ENCODE measurements around the gene MYL3.

Gene MYL3

DNA sequence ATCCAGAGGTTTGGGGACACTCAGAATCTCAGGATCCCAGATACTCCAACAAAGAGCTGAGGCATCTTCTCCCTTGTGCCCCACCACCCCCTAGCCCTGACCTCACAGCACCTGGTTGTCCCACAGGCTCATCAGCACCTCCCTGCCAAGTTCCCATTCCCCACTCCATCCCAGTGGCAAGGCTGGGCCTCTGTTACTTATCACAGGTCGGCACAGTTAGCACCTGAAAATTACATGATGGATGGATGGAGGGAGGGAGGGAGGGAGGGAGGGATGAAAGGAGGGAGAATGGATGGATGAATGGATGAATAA is 12.8 kb downstream of the MYL3 start:
- DNase-seq (ENCODE audit: low read depth in 2 of 2) = no peak

DNA sequence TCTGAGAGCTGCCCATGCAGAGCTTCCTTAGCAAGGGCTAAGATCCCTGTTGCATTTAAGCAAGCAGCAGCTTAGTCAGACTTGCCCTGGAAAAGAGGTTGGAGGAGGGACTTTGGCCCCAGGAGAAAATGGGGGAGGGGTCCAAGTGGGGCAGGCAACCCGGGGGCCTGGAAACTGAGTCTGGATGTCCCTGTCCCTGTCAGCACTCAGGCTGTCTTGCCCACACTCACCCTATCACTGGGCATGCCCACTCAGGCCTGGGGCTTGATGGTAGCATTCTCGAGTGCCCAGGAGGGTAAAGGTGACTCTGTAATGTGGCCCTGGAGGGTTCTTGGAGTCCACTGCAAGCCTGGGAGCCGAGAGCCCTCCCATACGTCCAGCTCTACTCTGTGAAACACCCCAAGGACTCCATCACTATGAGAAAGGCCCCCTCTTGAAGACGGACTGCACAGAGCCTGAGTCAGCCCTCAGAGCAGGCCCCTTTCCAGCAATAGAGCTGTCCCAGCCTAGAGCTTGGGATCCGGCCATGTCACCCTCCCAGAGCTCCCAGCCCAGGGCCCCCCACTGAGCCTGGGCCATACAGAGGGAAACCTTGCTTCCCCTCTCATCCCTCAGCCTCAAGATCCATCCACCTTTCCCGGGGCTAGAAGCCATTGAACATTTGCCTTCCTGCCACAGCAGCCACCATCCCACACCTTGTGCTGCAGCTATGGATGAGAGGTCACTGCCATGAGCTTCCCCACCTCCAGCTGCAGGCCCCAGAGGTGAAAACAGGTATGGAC is 13.4 kb downstream of the MYL3 start:
- DNase-seq (ENCODE audit: low read depth in 2 of 2) = no peak

DNA sequence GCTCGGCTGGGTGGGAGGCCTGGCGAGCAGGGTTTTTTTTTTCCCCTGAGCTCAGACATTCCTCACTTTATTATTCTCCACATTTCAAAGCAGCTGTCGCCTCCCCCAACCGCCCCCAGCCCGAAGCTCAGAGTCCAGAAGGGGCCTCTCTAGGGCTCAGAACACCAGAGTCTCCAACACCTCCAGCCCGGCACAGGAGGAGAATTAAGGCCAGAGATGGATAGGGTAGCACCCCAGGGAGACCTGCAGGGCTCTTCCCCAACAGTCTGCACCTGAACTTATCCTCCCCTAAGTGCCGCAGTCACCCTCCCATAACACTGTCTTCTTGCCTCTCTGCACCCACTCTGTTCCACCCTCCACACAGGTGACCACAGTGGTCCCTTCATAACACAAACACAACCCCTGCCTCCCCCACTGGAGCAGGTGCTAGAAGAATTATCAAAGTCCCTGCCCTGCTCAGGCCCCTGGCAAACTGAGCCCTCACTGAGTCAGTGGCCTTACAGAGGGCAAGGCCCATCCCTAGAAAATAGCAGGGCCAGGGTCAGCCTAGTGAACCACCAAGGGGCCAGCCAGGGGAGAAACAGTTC is 14.1 kb downstream of the MYL3 start:
- DNase-seq (ENCODE audit: low read depth in 2 of 2) = no peak

DNA sequence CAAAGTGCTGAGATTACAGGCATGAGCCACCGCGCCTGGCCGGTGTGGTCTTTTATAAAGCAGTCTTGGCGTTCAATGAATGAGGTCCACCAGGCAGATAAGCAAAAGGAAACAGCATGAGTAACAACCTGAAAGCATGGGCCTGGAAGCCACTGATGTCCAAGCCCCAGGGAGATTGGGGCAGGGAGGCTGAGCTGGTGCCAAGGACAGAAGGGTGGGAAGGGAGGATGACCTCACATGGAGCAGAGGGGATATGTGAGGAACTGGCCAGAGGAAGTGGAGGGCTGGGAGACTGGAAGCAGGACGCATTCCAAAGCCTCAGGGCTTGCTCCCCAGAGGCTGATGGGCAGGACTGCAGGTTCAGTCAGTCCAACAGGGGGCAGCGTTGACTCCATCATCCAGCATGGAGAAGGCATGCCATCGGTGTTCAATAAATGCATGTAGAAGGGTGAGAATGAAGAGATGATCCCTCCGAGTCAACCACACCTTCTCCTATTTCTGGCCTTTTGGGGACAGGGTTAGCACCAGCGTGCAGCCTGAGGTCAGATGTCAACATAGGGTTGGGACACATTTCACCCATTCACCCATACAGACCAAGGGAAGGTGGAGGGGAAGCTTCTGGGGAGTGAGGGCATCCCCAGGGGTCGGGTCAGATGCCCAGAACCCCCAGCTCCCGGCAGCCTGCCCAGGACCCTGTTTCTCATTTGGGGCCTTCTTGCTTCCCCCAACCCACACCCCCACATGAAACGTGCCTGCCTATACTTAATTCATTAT is 14.8 kb downstream of the MYL3 start:
- DNase-seq (ENCODE audit: low read depth in 2 of 2) = no peak

DNA sequence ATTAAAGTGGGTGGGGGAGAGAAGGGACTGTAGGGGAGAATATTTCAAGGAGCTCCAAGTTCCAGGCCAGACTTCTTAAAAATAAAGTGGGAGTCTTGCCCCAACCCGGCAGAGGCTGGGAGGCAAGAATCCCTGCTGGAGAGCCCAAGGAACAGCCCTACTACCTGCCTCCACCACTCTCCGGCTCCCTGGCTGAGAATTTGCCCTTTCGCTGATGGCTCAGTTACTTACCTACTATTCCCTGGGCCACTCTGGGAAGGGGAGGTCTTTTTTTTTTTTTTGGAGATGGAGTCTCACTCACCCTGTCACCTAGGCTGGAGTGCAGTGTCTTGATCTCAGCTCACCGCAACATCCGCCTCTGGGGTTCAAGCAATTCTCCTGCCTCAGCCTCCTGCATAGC is 15.5 kb downstream of the MYL3 start:
- no peak for DNase-seq (ENCODE audit: low read depth in 2 of 2)

DNA sequence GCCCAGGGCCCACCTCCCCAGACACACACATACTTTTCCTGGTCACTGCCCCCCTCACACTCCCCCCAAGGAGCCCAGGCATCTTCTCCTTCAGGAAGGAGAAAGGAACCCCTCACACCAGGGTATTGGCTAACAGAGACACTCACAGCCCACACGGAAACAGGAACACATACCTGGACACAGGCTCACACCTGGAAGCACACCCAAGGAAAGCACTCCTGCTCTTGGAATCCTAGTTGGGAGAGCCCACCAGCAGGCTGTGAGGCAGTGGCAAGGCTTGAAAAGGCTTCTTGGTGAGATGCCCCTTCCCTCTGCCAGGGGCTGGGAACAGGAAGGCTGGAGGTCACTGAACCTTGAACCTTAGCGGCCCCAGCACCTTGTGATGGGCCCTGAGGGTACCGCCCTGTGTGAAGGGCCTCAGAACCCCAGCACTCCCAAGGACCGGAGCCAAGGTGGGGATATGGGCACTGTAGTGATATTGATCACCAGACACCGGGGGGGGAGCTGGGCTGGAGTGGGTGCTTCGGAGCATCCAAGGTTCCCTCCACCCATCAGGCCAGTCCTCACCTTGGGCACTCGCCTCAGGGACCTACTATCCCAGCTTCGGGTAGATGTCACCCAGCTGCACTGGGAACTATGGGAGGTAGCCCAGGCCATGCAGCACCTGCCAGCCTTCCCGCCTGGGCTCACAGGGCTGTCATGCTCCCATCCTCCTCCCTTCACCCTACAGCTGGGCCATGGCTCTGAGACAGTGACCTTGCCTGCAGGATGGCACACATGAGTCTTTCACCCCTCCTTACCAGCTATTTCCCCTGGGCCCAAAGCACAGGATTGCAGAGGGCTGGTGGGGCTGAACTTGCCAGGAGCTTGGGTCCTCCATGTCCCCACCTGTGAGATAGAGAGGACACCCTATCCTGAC is 16.4 kb downstream of the MYL3 start:
- no peak for DNase-seq (ENCODE audit: low read depth in 2 of 2)

DNA sequence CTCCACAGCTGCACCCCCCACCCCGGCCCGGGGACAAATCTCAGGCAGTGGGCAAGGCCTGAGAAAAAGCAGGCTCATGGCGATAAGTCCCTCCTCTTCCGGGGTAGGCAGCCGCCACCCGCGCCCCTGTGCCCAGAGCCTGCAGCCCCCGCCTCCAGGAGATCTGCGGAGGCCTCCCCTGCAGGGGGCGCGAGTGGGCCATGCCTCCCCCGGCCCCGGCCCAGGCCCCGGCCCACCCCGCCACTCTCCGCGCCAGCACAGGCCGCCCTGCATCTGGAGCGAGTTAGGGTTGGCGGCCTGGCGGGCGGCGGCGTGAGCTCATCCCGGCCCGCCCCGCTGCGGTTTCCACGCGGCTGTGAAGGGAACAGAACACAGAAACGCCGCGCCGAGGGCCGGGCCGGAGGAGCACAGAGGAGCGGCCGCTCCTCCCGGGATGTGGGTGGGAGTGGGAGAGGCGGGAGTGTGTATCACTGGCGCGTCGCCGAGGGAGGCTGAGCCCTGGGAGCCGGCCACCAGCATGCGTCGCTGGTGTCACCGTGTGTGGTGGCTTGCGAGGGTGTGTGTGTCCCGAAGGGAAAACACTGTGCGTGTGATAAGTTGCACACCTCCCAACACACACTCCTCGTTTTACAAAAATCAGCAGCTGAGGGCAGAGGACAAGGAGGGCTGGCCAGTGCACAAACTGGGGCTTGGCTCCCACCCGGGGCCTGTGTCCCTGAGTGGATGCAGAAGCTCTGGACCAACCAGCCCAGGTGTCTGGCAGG is 17.2 kb downstream of the MYL3 start:
- DNase-seq (ENCODE audit: low read depth in 2 of 2) = peak; percentile 40 to 41

DNA sequence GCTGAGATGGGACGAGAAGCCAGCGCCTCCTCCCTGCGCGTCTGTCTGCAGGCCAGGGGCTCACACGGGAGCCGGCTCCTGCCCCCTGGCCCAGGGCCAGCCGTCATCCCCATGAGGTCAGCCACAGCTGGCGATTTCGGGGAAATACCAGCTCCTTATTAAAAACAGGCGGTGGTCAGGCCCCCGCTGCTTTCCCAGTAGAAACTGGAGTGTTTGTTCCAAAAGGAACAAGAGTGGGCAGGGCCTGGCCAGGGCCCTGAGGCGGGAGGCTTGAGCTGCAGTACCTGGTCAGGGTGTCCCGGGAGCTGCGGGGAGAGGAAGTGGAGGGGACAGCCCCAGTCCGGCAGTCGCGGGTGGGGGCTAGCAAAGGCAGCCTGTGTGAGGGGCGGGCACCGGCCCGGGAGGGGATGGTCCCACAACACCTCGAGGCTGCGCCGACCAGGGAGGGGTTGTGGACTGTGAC is 17.8 kb downstream of the MYL3 start:
- DNase-seq (ENCODE audit: low read depth in 2 of 2) = no peak

DNA sequence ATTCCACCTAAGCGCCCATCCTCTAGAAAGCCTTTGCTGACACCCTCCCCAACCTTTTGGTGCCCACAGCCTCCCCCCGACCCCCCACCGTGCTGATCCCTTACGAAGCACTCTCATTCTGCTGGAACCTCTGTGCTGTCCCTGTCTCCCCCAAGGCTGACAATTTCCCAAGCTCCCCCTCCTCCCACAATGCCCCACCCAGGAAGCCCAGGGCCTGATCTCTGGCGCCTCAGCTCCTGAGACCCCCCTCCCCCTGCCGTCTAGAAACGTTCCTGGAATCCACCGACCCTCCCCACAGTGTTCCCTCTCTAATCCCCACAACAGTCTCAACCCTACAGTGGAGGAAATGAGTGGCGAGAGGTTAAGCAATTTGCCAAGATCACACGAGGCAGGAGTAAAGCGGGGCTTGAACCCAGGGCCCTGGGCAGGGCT is 18.3 kb downstream of the MYL3 start:
- no peak for DNase-seq (ENCODE audit: low read depth in 2 of 2)

DNA sequence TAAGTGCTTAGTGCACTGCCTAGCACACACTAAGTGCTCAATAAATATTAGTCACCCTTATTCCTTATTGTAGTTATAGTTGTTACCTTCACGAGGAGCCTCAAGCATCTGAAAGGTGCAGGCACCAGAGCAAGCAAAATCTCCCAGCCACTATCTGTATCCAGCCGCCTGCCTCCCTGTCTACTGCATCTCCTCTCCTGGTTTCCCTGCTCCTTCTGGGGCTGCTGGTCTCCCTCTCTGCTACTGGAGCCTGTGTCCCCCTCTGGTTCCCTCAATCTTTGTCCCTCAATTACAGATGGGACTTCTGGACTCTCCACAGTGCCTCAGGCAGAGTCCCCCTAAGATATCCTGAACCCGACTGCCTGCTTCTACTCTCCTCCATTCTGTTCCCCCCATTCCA is 18.8 kb downstream of the MYL3 start:
- DNase-seq (ENCODE audit: low read depth in 2 of 2) = no peak

DNA sequence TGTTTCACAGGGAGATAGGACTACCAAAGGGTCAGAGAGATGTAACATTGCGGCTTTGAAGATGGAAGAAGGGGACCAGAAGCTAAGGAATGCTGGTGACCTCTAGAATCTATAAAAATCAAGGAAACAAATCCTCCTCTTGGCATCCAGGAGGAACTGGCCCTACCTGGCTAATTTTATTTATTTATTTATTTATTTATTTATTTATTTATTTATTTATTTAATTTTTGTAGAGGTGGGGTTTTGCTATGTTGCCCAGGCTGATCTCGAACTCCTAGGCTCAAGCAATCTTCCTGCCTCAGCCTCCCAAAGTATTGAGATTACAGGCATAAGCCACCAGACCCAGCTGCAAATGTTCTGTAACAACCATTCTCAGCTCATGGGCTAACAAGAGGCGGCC is 19.7 kb downstream of the MYL3 start:
- no peak for DNase-seq (ENCODE audit: low read depth in 2 of 2)

DNA sequence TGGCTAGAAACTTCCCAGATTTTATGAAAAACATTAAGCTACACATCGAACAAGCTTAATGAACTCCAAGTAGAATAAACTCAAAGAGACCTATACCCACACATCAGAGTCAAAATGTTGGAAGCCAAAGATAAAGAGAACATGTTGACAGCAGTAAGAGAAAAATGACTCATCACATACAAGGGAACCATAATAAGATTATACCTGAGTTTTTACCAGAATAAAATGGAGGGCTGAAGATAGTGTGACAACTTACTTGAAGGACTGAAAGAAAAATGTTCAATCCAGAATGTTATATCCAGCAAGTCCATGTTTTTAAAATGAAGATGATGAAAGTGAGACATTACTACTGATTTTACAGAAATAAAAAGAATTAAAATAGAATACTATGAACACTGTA is 22.8 kb downstream of the MYL3 start:
- no peak for DNase-seq (ENCODE audit: low read depth in 2 of 2)

DNA sequence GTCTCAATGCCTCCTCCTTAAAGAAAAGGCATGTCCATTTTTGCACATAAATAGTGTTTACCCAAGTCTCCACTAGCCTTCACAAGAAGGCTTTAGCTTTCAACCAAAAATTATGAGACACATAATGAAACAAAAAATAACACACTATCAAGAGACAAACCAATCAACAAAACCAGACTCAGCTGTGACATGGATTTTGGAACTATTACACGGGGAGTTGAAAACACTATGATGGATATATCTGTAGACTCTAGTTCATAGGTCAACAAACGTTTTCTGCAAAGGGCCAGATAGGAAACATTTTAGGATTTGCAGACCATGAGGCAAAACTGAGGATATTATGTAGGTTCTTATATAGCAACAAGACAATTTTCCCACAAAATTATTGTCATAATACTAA is 24.9 kb downstream of the MYL3 start:
- DNase-seq (ENCODE audit: low read depth in 2 of 2) = no peak

DNA sequence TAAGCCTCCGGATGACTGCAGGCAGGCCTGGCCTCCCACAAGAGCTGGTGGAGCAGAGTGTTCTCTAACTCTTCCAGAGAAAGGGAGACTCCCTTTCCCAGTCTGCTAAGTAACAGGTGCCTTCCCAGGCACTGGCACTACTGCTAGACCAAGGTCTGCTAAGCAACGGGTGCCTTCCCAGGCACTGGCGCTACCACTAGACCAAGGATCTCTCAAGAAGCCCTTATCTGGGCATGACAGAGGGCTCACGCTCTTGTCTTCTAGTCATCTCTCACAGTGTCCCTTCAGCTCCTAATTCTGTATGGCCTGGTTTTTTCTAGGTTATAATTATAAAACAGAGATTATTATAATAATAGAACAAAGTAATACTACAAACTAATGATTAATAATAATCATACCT is 27.8 kb downstream of the MYL3 start:
- no peak for DNase-seq (ENCODE audit: low read depth in 2 of 2)

DNA sequence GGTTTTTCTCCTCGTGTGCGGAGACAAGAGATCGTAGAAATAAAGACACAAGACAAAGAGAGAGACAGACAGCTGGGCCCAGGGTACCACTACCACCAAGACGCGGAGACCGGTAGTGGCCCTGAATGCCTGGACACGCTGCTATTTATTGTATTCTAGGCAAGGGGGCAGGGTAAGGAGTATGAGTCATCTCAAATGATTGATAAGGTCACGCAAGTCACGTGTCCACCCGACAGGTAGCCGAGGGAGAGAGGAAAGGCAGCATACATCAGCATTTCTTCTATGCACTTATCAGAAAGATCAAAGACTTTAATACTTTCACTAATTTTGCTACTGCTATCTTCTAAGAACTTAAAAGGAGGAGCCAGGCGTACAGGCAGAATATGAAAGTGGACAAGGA is 28.2 kb downstream of the MYL3 start:
- no peak for DNase-seq (ENCODE audit: low read depth in 2 of 2)

DNA sequence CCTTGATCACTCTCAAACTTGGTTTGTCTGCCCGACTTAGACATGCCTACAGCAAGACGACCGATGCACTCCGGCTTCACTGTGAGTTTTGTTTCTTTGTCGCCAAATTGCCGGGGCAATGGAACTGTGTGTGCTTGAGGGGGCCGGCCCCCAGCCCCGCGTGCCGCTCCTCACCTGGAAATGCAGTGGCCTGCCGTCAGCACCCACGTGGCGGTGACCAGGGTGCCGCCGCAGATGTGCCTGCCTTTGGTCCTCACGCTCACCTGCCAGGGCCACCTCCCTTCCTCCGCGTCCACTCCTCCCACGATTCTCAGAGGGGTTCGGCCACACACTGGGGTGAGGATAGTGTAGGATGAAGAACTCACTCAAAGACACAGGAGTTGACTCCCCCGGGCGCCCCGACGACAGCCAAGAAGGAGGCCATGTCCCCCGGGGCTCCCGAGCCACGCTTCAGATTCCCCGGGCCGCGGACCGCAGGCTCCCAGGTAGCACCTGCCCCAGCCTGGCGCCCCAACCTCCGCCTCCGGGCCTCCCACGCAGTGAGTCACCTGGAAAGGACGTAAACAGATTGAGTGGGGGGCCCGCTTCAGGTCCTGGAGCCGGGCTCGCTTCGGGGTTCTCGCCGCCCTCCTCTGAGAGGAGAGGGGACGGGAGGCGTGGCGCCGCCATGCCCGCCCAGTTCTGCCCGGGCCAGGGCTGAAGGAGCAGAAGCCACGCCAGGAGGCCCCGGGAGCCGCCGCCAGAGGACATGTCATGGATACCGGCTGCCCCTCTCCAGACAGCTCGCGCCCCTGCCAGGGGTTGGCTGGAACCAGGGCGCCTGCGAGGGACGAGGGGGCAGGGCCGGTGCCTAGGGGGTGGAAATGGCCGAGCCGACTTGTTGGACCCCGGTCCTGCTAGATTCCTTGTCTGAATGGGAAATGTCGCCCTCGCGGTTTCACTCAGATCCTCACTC is 29.6 kb downstream of the MYL3 start:
- no peak for DNase-seq (ENCODE audit: low read depth in 2 of 2)

DNA sequence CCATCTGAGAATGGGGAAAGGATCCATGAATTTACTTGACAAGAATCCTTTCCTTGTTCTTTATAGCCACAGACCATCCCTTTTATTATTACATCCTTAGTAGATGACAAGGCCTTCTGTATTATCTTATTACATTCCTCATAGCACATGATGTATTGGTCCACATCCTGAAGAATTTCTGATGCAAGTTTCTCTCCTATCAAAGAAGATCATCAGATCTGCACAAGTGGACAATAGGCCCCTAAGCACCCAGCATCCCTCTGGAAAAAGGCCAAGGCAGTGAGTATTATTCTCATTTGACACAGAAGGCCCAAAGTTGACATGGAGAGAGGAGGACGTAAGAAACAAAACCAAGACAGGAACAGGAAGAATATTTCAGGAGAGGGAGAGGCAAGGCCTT is 31.4 kb downstream of the MYL3 start:
- DNase-seq (ENCODE audit: low read depth in 2 of 2) = no peak

DNA sequence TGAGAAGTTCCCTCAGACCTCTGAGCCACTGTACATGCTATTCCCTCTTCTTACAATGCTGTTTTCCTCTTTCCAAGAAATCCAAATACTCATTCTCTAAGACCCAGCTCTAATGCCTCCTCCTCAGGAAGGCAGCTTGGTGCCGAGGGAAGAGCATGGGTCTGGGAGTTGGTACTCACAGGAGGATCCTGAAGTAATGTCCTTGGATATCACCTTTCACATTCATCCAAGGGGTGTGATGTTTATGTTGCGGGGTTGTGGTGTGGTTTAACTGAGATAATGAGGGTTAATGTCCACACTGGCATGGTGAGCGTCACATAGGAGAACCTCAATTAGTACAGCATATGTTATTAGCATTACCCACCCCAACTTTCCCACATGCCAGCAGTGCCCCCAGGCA is 31.9 kb downstream of the MYL3 start:
- DNase-seq (ENCODE audit: low read depth in 2 of 2) = no peak

DNA sequence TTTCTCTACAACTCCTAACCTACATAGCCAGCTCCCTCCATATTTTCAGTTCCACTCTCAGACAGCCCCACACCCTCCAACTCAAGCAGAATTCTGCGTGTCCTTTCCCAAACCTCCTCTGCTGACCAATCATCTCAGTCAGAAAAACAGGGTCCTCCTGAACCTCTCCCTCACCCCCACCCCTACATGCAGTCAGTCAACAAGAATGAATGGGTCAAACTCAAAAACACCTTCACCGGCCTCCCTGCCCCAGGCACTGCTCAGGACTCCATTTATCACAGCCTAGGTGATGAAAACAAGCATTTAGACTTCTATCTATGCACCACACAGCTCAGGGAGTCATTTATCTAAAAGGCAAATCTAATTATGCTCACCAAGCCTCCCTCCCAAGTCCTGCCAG is 32.4 kb downstream of the MYL3 start:
- no peak for DNase-seq (ENCODE audit: low read depth in 2 of 2)

DNA sequence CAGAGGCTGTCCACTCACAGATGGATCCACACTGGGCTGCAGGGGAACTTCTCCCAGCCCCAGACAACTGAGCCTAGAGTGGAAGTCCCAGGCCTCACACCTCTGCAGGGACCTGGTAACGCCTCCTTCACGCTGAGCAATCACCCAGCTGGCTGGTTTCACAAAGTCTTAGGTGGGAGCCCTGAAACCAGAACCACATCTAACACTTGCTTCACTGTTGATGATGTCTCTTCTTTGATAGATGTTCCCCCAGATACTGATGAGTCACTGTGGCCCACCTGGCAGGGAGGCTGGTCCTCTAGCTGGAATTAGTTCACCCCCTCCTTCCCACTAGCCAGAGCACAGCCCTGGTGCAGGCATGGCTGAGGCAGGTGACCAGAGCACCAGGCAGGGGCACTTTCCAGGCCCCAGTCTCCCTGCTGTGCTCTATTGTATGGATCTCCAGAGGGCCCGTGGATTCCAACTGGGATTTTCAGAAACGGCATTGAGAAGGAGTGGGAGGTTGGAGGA is 33.5 kb downstream of the MYL3 start:
- DNase-seq (ENCODE audit: low read depth in 2 of 2) = peak in 1 of 2 donors; percentile 13

All from activated CD8-positive, alpha-beta memory T cell treated with anti-CD3 and anti-CD28 coated beads for 4 hours (primary cell).